Panc1 (cell line): ENCODE results near the gene HIGD1A. TPM values are rescaled to one million over a fixed set of nuclear protein-coding genes. Genes with fewer than 3 reads are reported as not detected.

Source experiments
- ATAC-seq: fragments of 200-7000 bp; cut with Tn5 transposase; 2 replicates; pipeline ENCODE4 v1.9.1; 2020; ENCODE audit warnings: mild to moderate bottlenecking, moderate library complexity
- BruUV-seq: library from RNA; stranded (reverse); fragments of 400-500 nt; replicated peaks from 2 replicates; lab custom pipeline; 2021; lab: Mats Ljungman, UMichigan
- CTCF ChIA-PET: fragments of 300-600 bp; sonication (Branson Sonifier 250); formaldehyde crosslinking; loops from one replicate; lab custom pipeline; 2022; ENCODE audit warnings: antibody characterized with exemption; lab: Charles Lee
- POLR2A ChIA-PET: fragments of 300-600 bp; sonication (Branson Sonifier 250); formaldehyde crosslinking; loops from one replicate; lab custom pipeline; 2022; ENCODE audit warnings: antibody characterized with exemption; lab: Charles Lee
- DNase-seq: peaks from one replicate; pipeline ENCODE4 v3.0.0-alpha.2; 2010; ENCODE audit warnings: low read depth, low spot score
- H3K27ac ChIP-seq: 2 replicates; pipeline ENCODE4 v1.5.1; 2011; ENCODE audit warnings: mild to moderate bottlenecking, low read length, inconsistent platforms
- H3K27me3 ChIP-seq: fragments of 200-500 bp; sonication (Bioruptor generic); 2 replicates; pipeline ENCODE4 v1.6.0; 2014; ENCODE audit warnings: low read length, inconsistent platforms; ENCODE audit not compliant: control insufficient read depth, insufficient read depth
- H3K36me3 ChIP-seq: fragments of 200-500 bp; sonication (Bioruptor generic); 2 replicates; pipeline ENCODE4 v1.5.1; 2014; ENCODE audit warnings: inconsistent platforms, mild to moderate bottlenecking, low read length, moderate library complexity; ENCODE audit not compliant: control insufficient read depth, insufficient read depth
- H3K4me1 ChIP-seq: 2 replicates; pipeline ENCODE4 v1.5.1; 2011; ENCODE audit warnings: inconsistent platforms, mild to moderate bottlenecking, low read length, moderate library complexity; ENCODE audit not compliant: control insufficient read depth, insufficient read depth
- H3K4me3 ChIP-seq, 2 experiments: 2 replicates each; pipeline ENCODE4 v1.5.1; 2011 to 2012; ENCODE audit warnings: low read depth in 2 of 2, low read length in 2 of 2, mild to moderate bottlenecking in 2 of 2, inconsistent platforms in 1 of 2, moderate library complexity in 1 of 2
- H3K9me3 ChIP-seq: fragments of 200-500 bp; sonication (Bioruptor generic); 2 replicates; pipeline ENCODE4 v1.5.1; 2014; ENCODE audit warnings: low read depth, mild to moderate bottlenecking, inconsistent platforms, low read length, moderate library complexity; ENCODE audit not compliant: control insufficient read depth, insufficient read depth
- CTCF ChIP-seq: fragments of 450-650 bp; IDR thresholded peaks from 2 replicates; pipeline ENCODE4 v1.5.1; 2017; ENCODE audit warnings: mild to moderate bottlenecking
- POLR2AphosphoS5 ChIP-seq: IDR thresholded peaks from 2 replicates; pipeline ENCODE4 v1.6.1; 2012; ENCODE audit warnings: mild to moderate bottlenecking, low read depth, low read length, moderate library complexity
- REST ChIP-seq, 2 experiments: IDR thresholded peaks; 2 replicates each; pipeline ENCODE4 v1.6.1; 2011 to 2012; ENCODE audit warnings: low read depth in 2 of 2, control low read depth in 1 of 2, low read length in 1 of 2, mild to moderate bottlenecking in 1 of 2, moderate library complexity in 1 of 2; ENCODE audit not compliant: insufficient read depth in 1 of 2
- SIN3A ChIP-seq: IDR thresholded peaks from 2 replicates; pipeline ENCODE4 v1.6.1; 2012; ENCODE audit warnings: low read depth, mild to moderate bottlenecking, low read length, moderate library complexity, borderline replicate concordance; ENCODE audit not compliant: insufficient read depth
- TCF7L2 ChIP-seq: IDR thresholded peaks from 2 replicates; pipeline ENCODE4 v1.6.1; 2011; ENCODE audit warnings: mild to moderate bottlenecking, low read depth, low read length, inconsistent platforms
- in situ Hi-C: cut with HindIII; loops from 2 replicates; pipeline ENCODE4 v1.10.0; 2016; ENCODE audit warnings: low sequenced_read_pairs, low pct_unique_long_range_greater_than_20kb
- intact Hi-C: fragments of 100-400 bp; cut with micrococcal nuclease; formaldehyde crosslinking; loops from one replicate; pipeline ENCODE4 v1.10.0; 2022; ENCODE audit not compliant: unreplicated experiment
- total RNA-seq: library from RNA; stranded (reverse); gene quantifications from one replicate; pipeline ENCODE4 v1.2.1, GENCODE V29; 2021; ENCODE audit not compliant: unreplicated experiment

The HIGD1A gene
- total RNA-seq, 1 experiment from 2014 or later: 74.6 TPM

GRCh38 chr3:42778644-42779043, 25.6 kb downstream of the HIGD1A start:
- Histone ChIP-seq H3K4me1 (no peaks in the 10 kb centered on the region), H3K27me3 (no peaks in the 10 kb centered on the region), H3K36me3 (no peaks in the 10 kb centered on the region), H3K9me3 (no peaks in the 10 kb centered on the region), H3K4me3 (no peak overlapping the region), H3K27ac (no peak overlapping the region)
- POLR2A ChIA-PET: no interaction called here
- TF ChIP-seq POLR2AphosphoS5 (no peak), SIN3A (no peak), REST (IDR thresholded peaks at IDR 0.05; ENCODE audit: insufficient read depth in 1 of 2, low read depth in 2 of 2, low read length in 1 of 2) (no peak), TCF7L2 (no peak), CTCF (no peak)
- DNase-seq (no peak), ATAC-seq (no peak)
- no TSS peak for BruUV-seq
- in situ Hi-C loops (no loop called here), intact Hi-C loops (no loop called here)
- CTCF ChIA-PET: no interaction called here

- Histone ChIP-seq H3K27me3 (no peaks in the 10 kb centered on the region), H3K4me3 (peak overlapping the region; percentile 51 to 68), H3K36me3 (no peaks in the 10 kb centered on the region), H3K4me1 (no peaks in the 10 kb centered on the region), H3K27ac (peak overlapping the region; percentile 77), H3K9me3 (no peaks in the 10 kb centered on the region)
- BruUV-seq: no TSS peak
- TF ChIP-seq TCF7L2 (no peak), POLR2AphosphoS5 (no peak), SIN3A (no peak), REST (IDR thresholded peaks at IDR 0.05; ENCODE audit: insufficient read depth in 1 of 2, low read depth in 2 of 2, low read length in 1 of 2) (no peak), CTCF (no peak)
- ChIA-PET CTCF (no interaction called here), POLR2A (no interaction called here)
- no peak for DNase-seq
- intact Hi-C loops (no loop called here), in situ Hi-C loops (no loop called here)
- peak; percentile 52 for ATAC-seq
Observed at GRCh38 chr3:42773409-42773751, 30.9 kb downstream of the HIGD1A start.
